ENCODE results near the gene SLC49A3. TPM values are rescaled to one million over a fixed set of nuclear protein-coding genes. Genes with fewer than 3 reads are reported as not detected.

SLC49A3 gene
- total and polyA plus RNA-seq, 2 experiments from 2014 or later, result 1.3 to 3.7 TPM

- TF ChIP-seq ZNF462 (CRISPR knock-in tag; IDR thresholded peaks at IDR 0.05), result no peak
Measured at GRCh38 chr4:661231-661630, 27.7 kb downstream of the SLC49A3 start (continued).

- peaks cover 9% of the 10 kb centered on the region for H3K27me3 Mint-ChIP-seq (ENCODE audit: insufficient read depth, low read depth, poor library complexity)
- Histone ChIP-seq H2AFZ (no peak overlapping the region), H3K4me1 (ENCODE audit: insufficient read depth) (no peaks in the 10 kb centered on the region), H3K36me3 (ENCODE audit: insufficient read depth) (no peaks in the 10 kb centered on the region), H3K79me2 (replicated peaks; ENCODE audit: insufficient read depth) (no peaks in the 10 kb centered on the region), H3K27ac (ENCODE audit: low read depth) (no peak overlapping the region), H4K20me1 (replicated peaks; ENCODE audit: insufficient read depth) (no peaks in the 10 kb centered on the region; the same call in 1 of the 2 replicates), H3K27me3 (ENCODE audit: insufficient read depth) (no peaks in the 10 kb centered on the region), H3K4me2 (no peak overlapping the region), H3K4me3 (no peak overlapping the region), H3F3A (replicated peaks; ENCODE audit: low read depth) (0 out of 2 replicates have a peak, but pooled peaks cover 2% of the 10 kb centered on the region), H3K9me2 (ENCODE audit: insufficient read depth) (no peaks in the 10 kb centered on the region)
- ATAC-seq (no peak), DNase-seq (ENCODE audit: low spot score) (no peak)
- no peaks in the 10 kb centered on the region; the same call in 2 of the 3 replicates for H3K9me3 Mint-ChIP-seq
- H3K27ac Mint-ChIP-seq, result no peak overlapping the region
- H3K36me3 Mint-ChIP-seq (ENCODE audit: low read depth), result peaks cover 12% of the 10 kb centered on the region
- H3K4me3 Mint-ChIP-seq, result no peak overlapping the region
- no peaks in the 10 kb centered on the region; the same call in 1 of the 3 replicates for H3K4me1 Mint-ChIP-seq
- TF ChIP-seq EZH2phosphoT487 (IDR thresholded peaks at IDR 0.05; ENCODE audit: unreplicated experiment) (no peak), POLR2AphosphoS5 (IDR thresholded peaks at IDR 0.05; ENCODE audit: low read depth) (no peak), ETS1 (IDR thresholded peaks at IDR 0.05) (no peak), EZH2 (IDR thresholded peaks at IDR 0.05; ENCODE audit: low read depth, unreplicated experiment) (no peak), JUNB (IDR thresholded peaks at IDR 0.05; ENCODE audit: unreplicated experiment) (no peak), ZNF114 (CRISPR knock-in tag; IDR thresholded peaks at IDR 0.05) (no peak)
- TF ChIP-seq, protein P1, sequence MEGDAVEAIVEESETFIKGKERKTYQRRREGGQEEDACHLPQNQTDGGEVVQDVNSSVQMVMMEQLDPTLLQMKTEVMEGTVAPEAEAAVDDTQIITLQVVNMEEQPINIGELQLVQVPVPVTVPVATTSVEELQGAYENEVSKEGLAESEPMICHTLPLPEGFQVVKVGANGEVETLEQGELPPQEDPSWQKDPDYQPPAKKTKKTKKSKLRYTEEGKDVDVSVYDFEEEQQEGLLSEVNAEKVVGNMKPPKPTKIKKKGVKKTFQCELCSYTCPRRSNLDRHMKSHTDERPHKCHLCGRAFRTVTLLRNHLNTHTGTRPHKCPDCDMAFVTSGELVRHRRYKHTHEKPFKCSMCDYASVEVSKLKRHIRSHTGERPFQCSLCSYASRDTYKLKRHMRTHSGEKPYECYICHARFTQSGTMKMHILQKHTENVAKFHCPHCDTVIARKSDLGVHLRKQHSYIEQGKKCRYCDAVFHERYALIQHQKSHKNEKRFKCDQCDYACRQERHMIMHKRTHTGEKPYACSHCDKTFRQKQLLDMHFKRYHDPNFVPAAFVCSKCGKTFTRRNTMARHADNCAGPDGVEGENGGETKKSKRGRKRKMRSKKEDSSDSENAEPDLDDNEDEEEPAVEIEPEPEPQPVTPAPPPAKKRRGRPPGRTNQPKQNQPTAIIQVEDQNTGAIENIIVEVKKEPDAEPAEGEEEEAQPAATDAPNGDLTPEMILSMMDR (conservative IDR thresholded peaks at IDR 0.05; ENCODE audit: low read depth in 2 of 2), result no peak
Measured at GRCh38 chr4:660401-660800, 28.6 kb downstream of the SLC49A3 start.
